Mesendoderm (in vitro differentiated cells): Measurements from ENCODE around the gene FGFBP1. TPM values are rescaled to one million over a fixed set of nuclear protein-coding genes. Genes with fewer than 3 reads are reported as not detected.

ENCODE experiments used
- DNase-seq: peaks from one replicate; pipeline ENCODE4 v3.0.0; 2013
- H2AK5ac ChIP-seq: 2 replicates; pipeline ENCODE4 v1.6.1; 2013; ENCODE audit warnings: low read length, inconsistent platforms
- H2BK120ac ChIP-seq: 2 replicates; pipeline ENCODE4 v1.6.1; 2013; ENCODE audit warnings: low read depth, mild to moderate bottlenecking, low read length, moderate library complexity, mixed read lengths
- H2BK15ac ChIP-seq: replicated peaks from 2 replicates; pipeline ENCODE4 v1.6.1; 2013; ENCODE audit warnings: low read depth, mild to moderate bottlenecking, moderate library complexity
- H2BK5ac ChIP-seq: 2 replicates; pipeline ENCODE4 v1.6.1; 2013; ENCODE audit warnings: low read length, inconsistent platforms
- H3K18ac ChIP-seq: 2 replicates; pipeline ENCODE4 v1.6.1; 2013; ENCODE audit warnings: mild to moderate bottlenecking, low read length, mixed read lengths
- H3K23ac ChIP-seq: one replicate; pipeline ENCODE4 v1.6.1; 2013; ENCODE audit warnings: low read length
- H3K27ac ChIP-seq: 2 replicates; pipeline ENCODE4 v1.5.1; 2013; ENCODE audit warnings: low read depth, mild to moderate bottlenecking, inconsistent platforms, low read length, moderate library complexity
- H3K27me3 ChIP-seq: 2 replicates; pipeline ENCODE4 v1.6.1; 2013; ENCODE audit warnings: low read length, control low read depth, mild to moderate bottlenecking, inconsistent platforms; ENCODE audit not compliant: insufficient read depth, poor library complexity
- H3K36me3 ChIP-seq: 2 replicates; pipeline ENCODE4 v1.6.1; 2013; ENCODE audit warnings: low read length, inconsistent platforms; ENCODE audit not compliant: control insufficient read depth, insufficient read depth
- H3K4ac ChIP-seq: one replicate; pipeline ENCODE4 v1.6.1; 2013; ENCODE audit warnings: low read depth, mild to moderate bottlenecking, low read length, moderate library complexity
- H3K4me1 ChIP-seq: 2 replicates; pipeline ENCODE4 v1.6.1; 2013; ENCODE audit warnings: low read depth, low read length, inconsistent platforms; ENCODE audit not compliant: control insufficient read depth
- H3K4me2 ChIP-seq: 2 replicates; pipeline ENCODE4 v1.6.1; 2013; ENCODE audit warnings: low read length
- H3K4me3 ChIP-seq: 2 replicates; pipeline ENCODE4 v1.5.1; 2013; ENCODE audit warnings: mild to moderate bottlenecking, low read length
- H3K56ac ChIP-seq: one replicate; pipeline ENCODE4 v1.6.1; 2013; ENCODE audit warnings: low read length
- H3K79me1 ChIP-seq: 2 replicates; pipeline ENCODE4 v1.6.1; 2013; ENCODE audit warnings: low read length, inconsistent platforms
- H3K79me2 ChIP-seq: 2 replicates; pipeline ENCODE4 v1.6.1; 2013; ENCODE audit warnings: mild to moderate bottlenecking, low read length; ENCODE audit not compliant: control insufficient read depth, insufficient read depth
- H3K9ac ChIP-seq: 2 replicates; pipeline ENCODE4 v1.6.1; 2013; ENCODE audit warnings: low read length, inconsistent platforms
- H4K5ac ChIP-seq: one replicate; pipeline ENCODE4 v1.6.1; 2013; ENCODE audit warnings: low read length
- H4K8ac ChIP-seq: one replicate; pipeline ENCODE4 v1.6.1; 2013; ENCODE audit warnings: low read depth, mild to moderate bottlenecking, control low read depth, low read length, moderate library complexity
- WGBS: extraction: QIAGEN DNeasy Blood & Tissue Kit; methylation state at CpG from one replicate; pipeline ENCODE4 v1.1.7; 2013; ENCODE audit warnings: low lambda C conversion rate, missing lambda C conversion rate; ENCODE audit not compliant: insufficient coverage; ENCODE audit errors: extremely low coverage; 5-methylcytosine and 5-hydroxymethylcytosine counted together
- polyA plus RNA-seq, 2 experiments: library from polyadenylated mRNA; stranded (reverse); fragments of 200-250 nt; gene quantifications; one replicate each; pipeline ENCODE4 v1.2.3, GENCODE V29; 2013

FGFBP1 gene
- 2.3 TPM for polyA plus RNA-seq (2013, experiment 1 of 2)
- 2.9 TPM for polyA plus RNA-seq (2013, experiment 2 of 2)

- Histone ChIP-seq H3K27ac (no peak within 1 kb of the TSS), H2BK15ac (no peak within 1 kb of the TSS), H3K36me3 (no peaks in the 10 kb centered on the region), H2BK120ac (no peak within 1 kb of the TSS), H3K4ac (no peak within 1 kb of the TSS), H2BK5ac (no peak within 1 kb of the TSS), H3K56ac (no peak within 1 kb of the TSS), H4K8ac (no peak within 1 kb of the TSS), H3K4me3 (no peak within 1 kb of the TSS), H2AK5ac (no peak within 1 kb of the TSS), H3K79me2 (no peaks in the 10 kb centered on the region), H3K9ac (no peak within 1 kb of the TSS), H3K18ac (no peak within 1 kb of the TSS), H3K27me3 (no peaks in the 10 kb centered on the region), H3K4me2 (no peak within 1 kb of the TSS), H3K23ac (no peak within 1 kb of the TSS), H3K79me1 (no peaks in the 10 kb centered on the region), H3K4me1 (no peaks in the 10 kb centered on the region), H4K5ac (no peak within 1 kb of the TSS)
- WGBS, result no CpG with 5 or more reads among the region's 4 CpGs
- no peak for DNase-seq
Observed at GRCh38 chr4:15938640-15939039, at the start of gene FGFBP1. TSS of gene FGFBP1 (minus strand) at chr4:15938740. CDS start at chr4:15936632, 2,108 bp downstream.

- no peak overlapping the region for H4K5ac ChIP-seq
- no peak overlapping the region for H2BK120ac ChIP-seq
- no peak overlapping the region for H3K4me2 ChIP-seq
- WGBS, result no CpG with 5 or more reads among the region's 1 CpG
- H3K36me3 ChIP-seq, result peaks cover 6% of the 10 kb centered on the region
- H3K27me3 ChIP-seq, result no peaks in the 10 kb centered on the region
- no peak overlapping the region for H2BK15ac ChIP-seq
- H3K79me2 ChIP-seq, result no peaks in the 10 kb centered on the region
- H3K4me1 ChIP-seq, result no peaks in the 10 kb centered on the region
- H3K4me3 ChIP-seq, result no peak overlapping the region
- no peak overlapping the region for H3K4ac ChIP-seq
- H4K8ac ChIP-seq, result no peak overlapping the region
- H3K56ac ChIP-seq, result no peak overlapping the region
- H3K9ac ChIP-seq, result no peak overlapping the region
- DNase-seq, result no peak
- H2AK5ac ChIP-seq, result no peak overlapping the region
- H3K18ac ChIP-seq, result no peak overlapping the region
- H3K23ac ChIP-seq, result no peak overlapping the region
- no peak overlapping the region for H3K27ac ChIP-seq
- no peak overlapping the region for H2BK5ac ChIP-seq
- H3K79me1 ChIP-seq, result no peaks in the 10 kb centered on the region
Observed at GRCh38 chr4:15988222-15988621, 49.7 kb upstream of the FGFBP1 start.

DNA sequence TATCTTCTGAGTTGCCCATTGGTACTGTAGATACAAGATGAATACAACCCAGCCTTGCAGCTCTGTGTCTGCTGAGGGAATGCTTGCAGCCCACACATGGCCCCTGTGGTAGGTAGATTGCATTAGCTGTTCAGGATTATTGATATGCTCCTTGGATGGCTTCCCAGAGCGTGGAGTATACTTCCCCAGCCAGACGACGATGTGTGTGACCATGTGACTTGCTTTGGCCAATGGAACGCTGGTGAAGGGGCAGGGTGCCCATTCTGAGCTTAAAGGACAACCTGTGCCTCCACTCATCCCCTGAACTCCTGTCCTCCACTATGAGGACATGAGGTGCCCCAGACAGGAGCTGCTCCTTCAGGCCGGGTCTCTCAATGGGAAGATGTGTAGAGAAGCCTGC lies 48.4 kb upstream of the FGFBP1 start:
- Histone ChIP-seq H3K36me3 (peaks cover 8% of the 10 kb centered on the region), H4K5ac (no peak overlapping the region), H3K23ac (no peak overlapping the region), H3K4me2 (no peak overlapping the region), H2BK120ac (no peak overlapping the region), H3K56ac (no peak overlapping the region), H3K79me1 (no peaks in the 10 kb centered on the region), H3K18ac (no peak overlapping the region), H2BK15ac (no peak overlapping the region), H4K8ac (no peak overlapping the region), H3K27ac (no peak overlapping the region), H3K4me1 (no peaks in the 10 kb centered on the region), H3K4me3 (no peak overlapping the region), H3K27me3 (no peaks in the 10 kb centered on the region), H3K79me2 (no peaks in the 10 kb centered on the region), H2BK5ac (no peak overlapping the region), H3K9ac (no peak overlapping the region), H2AK5ac (no peak overlapping the region), H3K4ac (no peak overlapping the region)
- no CpG with 5 or more reads among the region's 5 CpGs for WGBS
- no peak for DNase-seq

DNA sequence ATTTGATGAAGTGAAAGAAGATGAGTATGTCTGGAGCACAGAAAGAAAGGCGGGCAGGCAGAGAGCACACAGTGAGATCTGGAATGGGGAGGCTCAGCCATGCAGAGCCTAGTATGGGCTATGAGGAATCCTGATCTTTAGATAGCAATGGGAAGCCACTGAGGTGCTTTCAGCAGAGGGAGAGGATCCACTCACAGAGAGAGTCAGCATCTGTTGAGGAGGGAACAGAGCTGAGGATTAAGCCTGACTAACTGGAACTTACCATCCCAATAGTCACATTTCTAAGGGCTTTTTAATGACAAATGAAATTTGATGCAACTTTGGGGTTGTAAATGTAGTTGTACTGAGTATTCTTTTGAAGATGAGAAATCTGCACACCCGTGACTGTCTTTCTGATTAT lies 45.1 kb upstream of the FGFBP1 start:
- Histone ChIP-seq H3K23ac (no peak overlapping the region), H3K79me1 (no peaks in the 10 kb centered on the region), H2BK5ac (no peak overlapping the region), H4K8ac (no peak overlapping the region), H2BK120ac (no peak overlapping the region), H2AK5ac (no peak overlapping the region), H3K4me3 (no peak overlapping the region), H3K56ac (no peak overlapping the region), H3K27ac (peak overlapping the region; percentile 17), H2BK15ac (no peak overlapping the region), H3K9ac (no peak overlapping the region), H3K4me2 (no peak overlapping the region), H3K79me2 (no peaks in the 10 kb centered on the region), H4K5ac (no peak overlapping the region), H3K27me3 (no peaks in the 10 kb centered on the region), H3K18ac (no peak overlapping the region), H3K4ac (no peak overlapping the region), H3K36me3 (peaks cover 5% of the 10 kb centered on the region), H3K4me1 (no peaks in the 10 kb centered on the region)
- peak; percentile 49 for DNase-seq
- WGBS, result no CpG with 5 or more reads among the region's 2 CpGs

GRCh38 chr4:15982842-15983524 lies 44.4 kb upstream of the FGFBP1 start:
- no peak overlapping the region for H3K4me3 ChIP-seq
- H4K8ac ChIP-seq, result no peak overlapping the region
- H3K79me1 ChIP-seq, result no peaks in the 10 kb centered on the region
- H3K23ac ChIP-seq, result peak overlapping the region; percentile 31
- peak overlapping the region; percentile 17 for H3K27ac ChIP-seq
- H3K4me1 ChIP-seq, result no peaks in the 10 kb centered on the region
- no peak overlapping the region for H2AK5ac ChIP-seq
- no peak overlapping the region for H2BK5ac ChIP-seq
- no peak overlapping the region for H3K4ac ChIP-seq
- H3K18ac ChIP-seq, result no peak overlapping the region
- peaks cover 5% of the 10 kb centered on the region for H3K36me3 ChIP-seq
- H3K56ac ChIP-seq, result no peak overlapping the region
- H2BK120ac ChIP-seq, result no peak overlapping the region
- H4K5ac ChIP-seq, result no peak overlapping the region
- peak; percentile 83 for DNase-seq
- no peak overlapping the region for H3K9ac ChIP-seq
- H3K4me2 ChIP-seq, result no peak overlapping the region
- H2BK15ac ChIP-seq, result no peak overlapping the region
- H3K79me2 ChIP-seq, result no peaks in the 10 kb centered on the region
- no peaks in the 10 kb centered on the region for H3K27me3 ChIP-seq
- WGBS, result no CpG with 5 or more reads among the region's 8 CpGs
